Fibroblast of peridontal ligament (primary cell): Measurements from ENCODE around the gene MN1.

Experiments used
- DNase-seq: peaks from one replicate; pipeline ENCODE4 v3.0.0-alpha.2; 2010; ENCODE audit errors: extremely low read depth

Gene MN1

GRCh38 chr22:27785831-27786230 is 15.7 kb downstream of the MN1 start:
- DNase-seq = no peak

- DNase-seq = no peak
Measured at GRCh38 chr22:27784120-27784475, 17.5 kb downstream of the MN1 start.

- DNase-seq = no peak
Measured at GRCh38 chr22:27783436-27784119, 18.0 kb downstream of the MN1 start.

GRCh38 chr22:27782088-27782487 is 19.5 kb downstream of the MN1 start:
- no peak for DNase-seq

GRCh38 chr22:27780161-27780575 is 21.4 kb downstream of the MN1 start:
- no peak for DNase-seq

- DNase-seq = no peak
Measured at GRCh38 chr22:27779643-27780042, 21.9 kb downstream of the MN1 start.

- no peak for DNase-seq
Measured at GRCh38 chr22:27778294-27779090, 23.1 kb downstream of the MN1 start.

GRCh38 chr22:27777128-27777527 is 24.4 kb downstream of the MN1 start:
- DNase-seq = no peak

GRCh38 chr22:27776650-27776958 is 25.0 kb downstream of the MN1 start:
- peak; percentile 42 for DNase-seq

GRCh38 chr22:27775758-27776649 is 25.6 kb downstream of the MN1 start:
- DNase-seq = no peak

GRCh38 chr22:27775087-27775698 is 26.4 kb downstream of the MN1 start:
- DNase-seq = no peak

GRCh38 chr22:27774200-27774599 is 27.4 kb downstream of the MN1 start:
- DNase-seq = no peak

- DNase-seq = no peak
Measured at GRCh38 chr22:27772984-27773498, 28.5 kb downstream of the MN1 start.

GRCh38 chr22:27772081-27772983 is 29.2 kb downstream of the MN1 start:
- no peak for DNase-seq

GRCh38 chr22:27771637-27772036 is 29.9 kb downstream of the MN1 start:
- no peak for DNase-seq

GRCh38 chr22:27769012-27769411 is 32.5 kb downstream of the MN1 start:
- no peak for DNase-seq

- DNase-seq = no peak
Measured at GRCh38 chr22:27768027-27768653, 33.4 kb downstream of the MN1 start.

GRCh38 chr22:27766679-27767078 is 34.9 kb downstream of the MN1 start:
- no peak for DNase-seq

- DNase-seq = no peak
Measured at GRCh38 chr22:27765706-27766291, 35.8 kb downstream of the MN1 start.

GRCh38 chr22:27764722-27765236 is 36.8 kb downstream of the MN1 start:
- no peak for DNase-seq
